Adrenal gland (tissue), 12 donors: ENCODE results near the gene SRA1. TPM values are rescaled to one million over a fixed set of nuclear protein-coding genes. Genes with fewer than 3 reads are reported as not detected.

Experiments used
- DNase-seq, 7 donors: peaks; one replicate each; pipeline ENCODE4 v3.0.0-alpha.2; 2019 to 2020
- H3K27ac ChIP-seq, 5 donors: fragments of 200-600 bp; sonication (generic) in 4 of 5; 1 replicate in 3 of 5; 2 replicates in 2 of 5; pipeline versions ENCODE4 v1.5.1 to v1.8.0; 2016 to 2020; ENCODE audit warnings: mild to moderate bottlenecking in 1 of 5
- H3K27me3 ChIP-seq: fragments of 200-600 bp; 2 replicates; pipeline ENCODE4 v1.8.0; 2021
- H3K36me3 ChIP-seq, 2 donors: fragments of 200-600 bp; replicated peaks in 1 of 2; 1 replicate in 1 of 2; 2 replicates in 1 of 2; pipeline versions ENCODE4 v1.5.1 to v1.8.0; 2018 to 2022
- H3K4me1 ChIP-seq, 2 donors: fragments of 200-600 bp; replicated peaks in 1 of 2; 1 replicate in 1 of 2; 2 replicates in 1 of 2; pipeline versions ENCODE4 v1.5.1 to v1.8.0; 2018 to 2021
- H3K4me3 ChIP-seq, 4 donors: fragments of 200-600 bp; sonication (generic) in 3 of 4; one replicate each; pipeline ENCODE4 v1.5.1; 2016 to 2018
- H3K9me3 ChIP-seq, 3 donors: fragments of 200-600 bp; sonication (generic) in 1 of 3; replicated peaks in 1 of 3; 1 replicate in 2 of 3; 2 replicates in 1 of 3; pipeline versions ENCODE4 v1.5.1 to v1.8.0; 2016 to 2021
- POLR2A ChIP-seq, 2 donors: fragments of 450-650 bp; IDR thresholded peaks; one replicate each; pipeline ENCODE4 v1.6.1; 2017; ENCODE audit warnings: antibody characterized with exemption in 2 of 2, mild to moderate bottlenecking in 2 of 2, moderate library complexity in 1 of 2
- WGBS, 4 donors: extraction: QIAGEN DNeasy Blood & Tissue Kit in 2 of 4; methylation state at CpG; one replicate each; pipeline versions ENCODE4 v1.1.5 to v1.1.7; 2013 to 2017; 5-methylcytosine and 5-hydroxymethylcytosine counted together
- intact Hi-C, 2 donors: fragments of 100-400 bp; cut with DNase I; formaldehyde crosslinking; loops; one replicate each; pipeline versions ENCODE4 v1.14.1 to v1.15.0; 2022 to 2023
- polyA plus RNA-seq, 3 donors: library from polyadenylated mRNA; stranded (reverse); fragments of 200-250 nt in 2 of 3; fragments of 350-450 nt in 1 of 3; fragmentation: Illumina TruSeq in 1 of 3; extraction: RNeasy Lipid Tissue Mini Kit (QIAGEN cat#74804) in 1 of 3; gene quantifications; one replicate each; pipeline ENCODE4 v1.2.3, GENCODE V29; 2013 to 2014
- total RNA-seq, 9 donors: library from RNA; depleted of rRNA in 4 of 9; stranded (reverse); fragments of >200 nt in 4 of 9; fragments of 120-200 nt in 1 of 9; fragmentation: NEBNext Ultra II Directional in 1 of 9; extraction: Animal tissue kit (Norgen Biotek cat#: 25700) in 1 of 9; gene quantifications; one replicate each; pipeline versions ENCODE4 v1.1.0 to v1.2.4, GENCODE V29; 2013 to 2023
- TF ChIP-seq, protein P1 (sequence below), 6 experiments: fragments of 450-650 bp in 4 of 6; fragments of 200-600 bp in 2 of 6; sonication (generic) in 1 of 6; IDR thresholded peaks; 1 replicate in 5 of 6; 2 replicates in 1 of 6; pipeline versions ENCODE4 v1.5.1 to v1.8.0; 2016 to 2021; ENCODE audit warnings: antibody characterized with exemption in 6 of 6, mild to moderate bottlenecking in 2 of 6, moderate library complexity in 1 of 6
- donor health status: healthy with polysubstance abuse.
- donor health status: Bipolar disorder and iron deficiency.
- donor health status: DM: yes; HTN: yes; CAD: no.
- donor health status: DM: no; HTN: no; CAD: no.
- donor health status: DM: no; HTN: no; CAD: no.
- donor health status: DM: yes; HTN: yes; CAD: no.

SRA1 gene
- total and polyA plus RNA-seq, 12 donors, result 31.3 to 156 (median 57.1) TPM

DNA sequence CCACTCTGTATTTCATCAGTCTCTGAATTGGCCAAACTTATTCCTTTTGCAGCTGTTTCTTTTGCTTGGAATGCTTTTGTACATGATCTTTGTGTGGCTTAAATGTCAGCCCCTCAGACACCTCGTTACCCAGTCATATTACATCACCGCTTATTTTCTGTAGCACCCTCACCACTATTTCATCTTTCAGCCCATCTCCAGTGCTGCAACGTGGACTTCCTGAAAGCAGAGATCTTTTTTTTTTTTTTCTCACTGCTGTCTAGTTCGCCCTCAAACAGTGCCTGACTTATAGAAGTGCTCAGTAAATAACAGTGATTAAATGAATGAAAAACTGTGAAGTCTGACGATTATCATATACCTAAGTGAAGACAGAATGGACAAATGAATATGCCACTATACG lies 835 bp downstream of the SRA1 start:
- no peak for TF ChIP-seq POLR2A (IDR thresholded peaks at IDR 0.05)
- TF ChIP-seq, protein P1, sequence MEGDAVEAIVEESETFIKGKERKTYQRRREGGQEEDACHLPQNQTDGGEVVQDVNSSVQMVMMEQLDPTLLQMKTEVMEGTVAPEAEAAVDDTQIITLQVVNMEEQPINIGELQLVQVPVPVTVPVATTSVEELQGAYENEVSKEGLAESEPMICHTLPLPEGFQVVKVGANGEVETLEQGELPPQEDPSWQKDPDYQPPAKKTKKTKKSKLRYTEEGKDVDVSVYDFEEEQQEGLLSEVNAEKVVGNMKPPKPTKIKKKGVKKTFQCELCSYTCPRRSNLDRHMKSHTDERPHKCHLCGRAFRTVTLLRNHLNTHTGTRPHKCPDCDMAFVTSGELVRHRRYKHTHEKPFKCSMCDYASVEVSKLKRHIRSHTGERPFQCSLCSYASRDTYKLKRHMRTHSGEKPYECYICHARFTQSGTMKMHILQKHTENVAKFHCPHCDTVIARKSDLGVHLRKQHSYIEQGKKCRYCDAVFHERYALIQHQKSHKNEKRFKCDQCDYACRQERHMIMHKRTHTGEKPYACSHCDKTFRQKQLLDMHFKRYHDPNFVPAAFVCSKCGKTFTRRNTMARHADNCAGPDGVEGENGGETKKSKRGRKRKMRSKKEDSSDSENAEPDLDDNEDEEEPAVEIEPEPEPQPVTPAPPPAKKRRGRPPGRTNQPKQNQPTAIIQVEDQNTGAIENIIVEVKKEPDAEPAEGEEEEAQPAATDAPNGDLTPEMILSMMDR (IDR thresholded peaks at IDR 0.05), result no peak
- peak in 1 of 7 donors; percentile 51 for DNase-seq
- no peaks in the 10 kb centered on the region for H3K9me3 ChIP-seq
- H3K36me3 ChIP-seq, result peaks cover 0 to 17% of the 10 kb centered on the region in 2 donors
- peak overlapping the region in 3 of 4 donors; percentile 71 to 93 (median 92) for H3K4me3 ChIP-seq
- WGBS, 4 donors, result 2 to 6% (median 3%) methylated on average over 6 of the region's 6 CpGs
- H3K4me1 ChIP-seq, result peaks cover 20 to 45% of the 10 kb centered on the region in 2 donors
- peak overlapping the region; percentile 92 to 95 (median 93) for H3K27ac ChIP-seq
- H3K27me3 ChIP-seq, result no peaks in the 10 kb centered on the region
- intact Hi-C loops, result loop anchor here in 1 of 2 donors (5.0 kb wide), 1 partner anchor 81 kb away; the partner anchor contains the start of gene TMCO6

DNA sequence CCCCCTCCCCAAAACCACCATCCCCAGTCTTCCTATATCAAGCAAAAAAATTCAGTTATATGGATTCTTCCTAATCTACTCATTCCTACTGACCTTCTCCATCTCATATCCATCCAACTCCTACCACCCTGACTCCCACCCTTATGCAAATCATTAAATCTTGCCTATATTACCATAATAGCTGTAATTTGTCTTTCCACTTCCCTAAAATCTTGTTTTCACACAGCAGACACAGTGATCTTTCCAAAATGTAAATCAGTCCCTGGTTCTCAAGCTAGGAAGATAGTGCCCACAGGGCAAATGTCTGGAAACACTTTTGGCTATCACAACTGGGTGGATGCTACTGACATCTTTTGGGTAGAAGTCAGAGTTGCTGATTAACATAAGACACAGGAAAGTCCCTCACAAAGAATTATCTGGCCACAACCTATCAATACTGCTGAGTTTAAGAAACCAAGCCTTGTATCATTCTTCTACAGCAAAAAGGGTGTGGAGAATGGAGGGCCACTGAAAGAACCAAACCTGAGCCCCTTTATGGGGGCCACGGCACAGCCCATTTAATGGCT lies 1.4 kb downstream of the SRA1 start:
- Histone ChIP-seq H3K4me3 (peak overlapping the region in 2 of 4 donors; percentile 71 to 93), H3K36me3 (peaks cover 0 to 23% of the 10 kb centered on the region in 2 donors), H3K4me1 (peaks cover 20 to 45% of the 10 kb centered on the region in 2 donors), H3K27me3 (no peaks in the 10 kb centered on the region), H3K27ac (peak overlapping the region; percentile 42 to 95 (median 93)), H3K9me3 (no peaks in the 10 kb centered on the region)
- DNase-seq, result peak in 1 of 7 donors; percentile 45
- intact Hi-C loops, result loop anchor here in 1 of 2 donors (5.0 kb wide), 1 partner anchor 81 kb away; the partner anchor contains the start of gene TMCO6
- TF ChIP-seq POLR2A (IDR thresholded peaks at IDR 0.05), result no peak
- TF ChIP-seq, protein P1 (IDR thresholded peaks at IDR 0.05), result no peak
- 61 to 90% (median 81%) methylated on average over 1 of the region's 1 CpG for WGBS, 4 donors

DNA sequence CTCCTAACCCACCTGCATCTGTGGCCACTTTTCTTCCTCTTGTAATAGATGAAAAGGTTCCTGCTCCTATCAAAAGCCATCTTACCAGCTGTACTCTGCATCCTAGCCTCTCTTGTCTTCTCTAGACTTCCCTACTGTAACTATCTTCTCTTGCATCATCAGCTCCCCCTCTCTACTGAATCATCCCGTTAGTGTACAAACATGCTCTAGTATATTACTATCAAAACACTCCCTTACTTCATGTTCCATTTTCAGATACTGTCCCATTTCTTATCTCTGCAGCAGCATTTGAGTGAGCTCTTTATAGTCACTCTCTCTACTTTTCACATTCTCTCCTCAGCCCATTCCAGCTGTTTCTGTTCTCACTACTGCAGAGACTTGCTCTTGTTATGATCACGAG lies 2.8 kb downstream of the SRA1 start:
- Histone ChIP-seq H3K4me3 (no peak overlapping the region), H3K36me3 (peaks cover 0 to 28% of the 10 kb centered on the region in 2 donors), H3K4me1 (peaks cover 24 to 53% of the 10 kb centered on the region in 2 donors), H3K27ac (peak overlapping the region in 4 of 5 donors; percentile 45 to 95 (median 94)), H3K27me3 (no peaks in the 10 kb centered on the region), H3K9me3 (no peaks in the 10 kb centered on the region)
- TF ChIP-seq, protein P1 (IDR thresholded peaks at IDR 0.05), result no peak
- peak in 1 of 2 donors; percentile 44 for TF ChIP-seq POLR2A (IDR thresholded peaks at IDR 0.05)
- intact Hi-C loops, result no loop called here
- WGBS, 4 donors, result 40 to 51% (median 47%) methylated on average over 2 of the region's 2 CpGs
- DNase-seq, result no peak

DNA sequence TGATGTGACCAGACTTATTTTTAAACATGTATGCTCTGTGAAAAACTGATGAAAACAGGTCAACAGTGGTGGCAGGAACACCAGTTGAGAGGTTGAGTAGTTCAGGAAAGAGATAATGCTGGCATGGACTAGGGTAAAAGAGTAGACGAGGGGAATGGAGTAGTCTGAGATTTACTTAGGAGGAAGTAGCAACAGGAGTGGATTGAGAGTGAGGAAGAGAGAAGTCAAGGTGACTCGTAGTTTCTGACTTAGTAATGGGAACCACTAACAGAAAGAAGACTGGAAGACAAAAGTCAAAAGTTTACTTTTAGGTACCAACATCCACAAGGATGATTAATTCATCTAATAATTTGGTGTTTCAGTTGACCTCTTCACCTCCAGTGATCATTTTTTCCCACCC lies 3.6 kb downstream of the SRA1 start:
- WGBS, 4 donors, result 68 to 78% (median 76%) methylated on average over 2 of the region's 2 CpGs
- no peak for DNase-seq
- H3K4me1 ChIP-seq, result peaks cover 31 to 61% of the 10 kb centered on the region in 2 donors
- TF ChIP-seq, protein P1 (IDR thresholded peaks at IDR 0.05), result no peak
- TF ChIP-seq POLR2A (IDR thresholded peaks at IDR 0.05), result no peak
- intact Hi-C loops, result no loop called here
- peak overlapping the region in 3 of 5 donors; percentile 93 to 95 (median 94) for H3K27ac ChIP-seq
- H3K4me3 ChIP-seq, result no peak overlapping the region
- H3K9me3 ChIP-seq, result no peaks in the 10 kb centered on the region
- no peaks in the 10 kb centered on the region for H3K27me3 ChIP-seq
- H3K36me3 ChIP-seq, result peaks cover 0 to 30% of the 10 kb centered on the region in 2 donors
